ENCODE data around the gene C20orf173. TPM values are rescaled to one million over a fixed set of nuclear protein-coding genes. Genes with fewer than 3 reads are reported as not detected.

Gene C20orf173
- total and polyA plus RNA-seq, 2 of the 13 experiments (the other 11 are each of a cell fraction or from before 2014, with no cell fraction given): not detected

- TF ChIP-seq HBP1 (CRISPR knock-in tag; IDR thresholded peaks at IDR 0.05; ENCODE audit: low read depth) (no peak), ZHX2 (IDR thresholded peaks at IDR 0.05; ENCODE audit: low read depth) (peak; percentile 27; the same call in 1 of the 2 replicates), ZHX2 (CRISPR knock-in tag; IDR thresholded peaks at IDR 0.05; ENCODE audit: borderline replicate concordance) (no peak; the same call in 1 of the 2 replicates), BCL6 (CRISPR knock-in tag; IDR thresholded peaks at IDR 0.05) (0 out of 2 replicates have a peak, but pooled peaks have one; percentile 23), CREBL2 (CRISPR knock-in tag; IDR thresholded peaks at IDR 0.05; ENCODE audit: borderline replicate concordance) (no peak), ZBTB7A (CRISPR knock-in tag; IDR thresholded peaks at IDR 0.05) (peak; percentile 79), DPF2 (CRISPR knock-in tag; IDR thresholded peaks at IDR 0.05; ENCODE audit: borderline replicate concordance, low read depth) (no peak), ZNF597 (CRISPR knock-in tag; IDR thresholded peaks at IDR 0.05) (no peak), ZNF264 (CRISPR knock-in tag; IDR thresholded peaks at IDR 0.05) (peak; percentile 41; the same call in 1 of the 2 replicates), SMAD9 (CRISPR knock-in tag; IDR thresholded peaks at IDR 0.05) (no peak), ZNF160 (CRISPR knock-in tag; IDR thresholded peaks at IDR 0.05) (peak; percentile 71; the same call in 1 of the 2 replicates), ZIK1 (CRISPR knock-in tag; IDR thresholded peaks at IDR 0.05; ENCODE audit: borderline replicate concordance, low read depth) (peak; percentile 87), MTF1 (CRISPR knock-in tag; IDR thresholded peaks at IDR 0.05) (no peak)
These were observed 12.6 kb upstream of the C20orf173 start, which contains the start of gene ERGIC3 (continued) for GRCh38 chr20:35541783-35542662.
